NCI-H446 treated with DMSO at 0.1 percent for 48 hours (cell line): ENCODE results near the gene TSPOAP1.

Experiments used
- DNase-seq: peaks from one replicate; lab custom pipeline; 2025; lab: John Stamatoyannopoulos, UW

Gene TSPOAP1

GRCh38 chr17:58317421-58318064, 11.1 kb downstream of the TSPOAP1 start:
- DNase-seq, result no peak

GRCh38 chr17:58316260-58316960, 12.2 kb downstream of the TSPOAP1 start:
- no peak for DNase-seq

- no peak for DNase-seq
These were observed 12.8 kb downstream of the TSPOAP1 start for GRCh38 chr17:58315750-58316149.

GRCh38 chr17:58315281-58315711, 13.3 kb downstream of the TSPOAP1 start:
- no peak for DNase-seq

- DNase-seq, result no peak
These were observed 13.9 kb downstream of the TSPOAP1 start for GRCh38 chr17:58314706-58315015.

- no peak for DNase-seq
These were observed 14.5 kb downstream of the TSPOAP1 start for GRCh38 chr17:58313815-58314705.

- no peak for DNase-seq
These were observed 15.8 kb downstream of the TSPOAP1 start for GRCh38 chr17:58312829-58313228.

- no peak for DNase-seq
These were observed 16.5 kb downstream of the TSPOAP1 start for GRCh38 chr17:58312021-58312630.

GRCh38 chr17:58311429-58311894, 17.1 kb downstream of the TSPOAP1 start:
- no peak for DNase-seq

- DNase-seq, result no peak
These were observed 17.8 kb downstream of the TSPOAP1 start for GRCh38 chr17:58310511-58311428.

- no peak for DNase-seq
These were observed 18.7 kb downstream of the TSPOAP1 start for GRCh38 chr17:58309918-58310259.

GRCh38 chr17:58308985-58309917, 19.3 kb downstream of the TSPOAP1 start:
- no peak for DNase-seq

GRCh38 chr17:58308173-58308984, 20.2 kb downstream of the TSPOAP1 start:
- DNase-seq, result no peak

GRCh38 chr17:58307468-58308172, 21.0 kb downstream of the TSPOAP1 start:
- DNase-seq, result no peak

- DNase-seq, result no peak
These were observed 22.3 kb downstream of the TSPOAP1 start for GRCh38 chr17:58306131-58306951.

- no peak for DNase-seq
These were observed 23.0 kb downstream of the TSPOAP1 start for GRCh38 chr17:58305626-58306025.

GRCh38 chr17:58304750-58305486, 23.7 kb downstream of the TSPOAP1 start:
- DNase-seq, result no peak
